SK-N-SH (cell line): Measurements from ENCODE around the gene ZFX. TPM values are rescaled to one million over a fixed set of nuclear protein-coding genes. Genes with fewer than 3 reads are reported as not detected.

Source experiments
- CTCF ChIA-PET: fragments of 300-600, 350-600 bp; formaldehyde crosslinking; extraction: SDS; loops from one replicate; lab custom pipeline; 2021; lab: Yijun Ruan, JAX
- POLR2A ChIA-PET: fragments of 350-600 bp; sonication (Branson Sonifier 250); formaldehyde crosslinking; extraction: SDS; loops from one replicate; lab custom pipeline; 2020; ENCODE audit warnings: antibody characterized with exemption, inconsistent platforms; lab: Yijun Ruan, JAX
- DNase-seq: peaks from one replicate; pipeline ENCODE4 v3.0.0; 2012
- H2AFZ ChIP-seq: fragments of 200-600 bp; sonication (generic); 2 replicates; pipeline ENCODE4 v1.8.1; 2016; ENCODE audit warnings: antibody characterized with exemption, mild to moderate bottlenecking, low read depth
- H3F3A ChIP-seq: fragments of 200-600 bp; sonication (generic); replicated peaks from 2 replicates; pipeline ENCODE3; 2016; ENCODE audit warnings: antibody characterized with exemption, mild to moderate bottlenecking; ENCODE audit not compliant: insufficient read depth
- H3K27ac ChIP-seq, 2 experiments: fragments of 200-500 bp in 1 of 2; fragments of 200-600 bp in 1 of 2; sonication (Bioruptor generic) in 1 of 2; sonication (generic), shearing (Covaris generic) in 1 of 2; 2 replicates each; pipeline versions ENCODE4 v1.5.1 to v1.6.1; 2014 to 2016; ENCODE audit warnings: low read depth in 2 of 2, inconsistent platforms in 1 of 2, low read length in 1 of 2, mild to moderate bottlenecking in 1 of 2, mixed read lengths in 1 of 2
- H3K27me3 ChIP-seq: fragments of 200-600 bp; sonication (generic), shearing (Covaris generic); 2 replicates; pipeline ENCODE4 v1.6.1; 2016; ENCODE audit warnings: mixed run types; ENCODE audit not compliant: insufficient read depth
- H3K36me3 ChIP-seq, 2 experiments: fragments of 200-500 bp in 1 of 2; fragments of 200-600 bp in 1 of 2; sonication (Bioruptor generic) in 1 of 2; sonication (generic) in 1 of 2; replicated peaks in 1 of 2; 2 replicates each; pipeline versions ENCODE3 to v1.5.1; 2014 to 2016; ENCODE audit warnings: low read length in 1 of 2, mild to moderate bottlenecking in 1 of 2; ENCODE audit not compliant: insufficient read depth in 2 of 2, control insufficient read depth in 1 of 2
- H3K4me1 ChIP-seq, 2 experiments: fragments of 200-500 bp in 1 of 2; fragments of 200-600 bp in 1 of 2; sonication (Bioruptor generic) in 1 of 2; sonication (generic), shearing (Covaris generic) in 1 of 2; 2 replicates each; pipeline versions ENCODE4 v1.5.1 to v1.6.1; 2014 to 2016; ENCODE audit warnings: low read depth in 1 of 2, low read length in 1 of 2, mixed run types in 1 of 2; ENCODE audit not compliant: insufficient read depth in 2 of 2, control insufficient read depth in 1 of 2
- H3K4me2 ChIP-seq: fragments of 200-600 bp; sonication (generic), shearing (Covaris generic); 2 replicates; pipeline ENCODE4 v1.6.1; 2017; ENCODE audit warnings: mixed run types
- H3K4me3 ChIP-seq, 2 experiments: fragments of 200-500 bp in 1 of 2; fragments of 200-600 bp in 1 of 2; sonication (Bioruptor generic) in 1 of 2; sonication (generic), shearing (Covaris generic) in 1 of 2; 2 replicates each; pipeline versions ENCODE4 v1.5.1 to v1.8.1; 2014 to 2016; ENCODE audit warnings: low read depth in 2 of 2, inconsistent platforms in 1 of 2, low read length in 1 of 2, mild to moderate bottlenecking in 1 of 2, mixed read lengths in 1 of 2, moderate library complexity in 1 of 2
- H3K79me2 ChIP-seq: fragments of 200-600 bp; sonication (generic); 2 replicates; pipeline ENCODE4 v1.8.1; 2017; ENCODE audit warnings: mild to moderate bottlenecking; ENCODE audit not compliant: insufficient read depth
- H3K9ac ChIP-seq: fragments of 200-600 bp; sonication (generic); 2 replicates; pipeline ENCODE4 v1.6.1; 2017; ENCODE audit warnings: mixed run types
- H3K9me2 ChIP-seq: fragments of 200-600 bp; sonication (generic); 2 replicates; pipeline ENCODE4 v1.6.1; 2017; ENCODE audit warnings: mixed run types
- H3K9me3 ChIP-seq: fragments of 200-600 bp; sonication (generic); 2 replicates; pipeline ENCODE4 v1.6.1; 2017; ENCODE audit warnings: mixed run types, mild to moderate bottlenecking, moderate library complexity
- H4K20me1 ChIP-seq: fragments of 200-600 bp; sonication (generic); 2 replicates; pipeline ENCODE4 v1.6.1; 2017; ENCODE audit warnings: mild to moderate bottlenecking, mixed run types; ENCODE audit not compliant: insufficient read depth
- CHD2 ChIP-seq: fragments of 150-350 bp; IDR thresholded peaks from 2 replicates; pipeline ENCODE4 v1.6.1; 2018; ENCODE audit warnings: low read length; ENCODE audit not compliant: partially characterized antibody
- ELF1 ChIP-seq: IDR thresholded peaks from 2 replicates; pipeline ENCODE4 v1.4.0; 2012
- EZH2phosphoT487 ChIP-seq: fragments of 200-600 bp; sonication (generic); IDR thresholded peaks from 2 replicates; pipeline ENCODE4 v1.6.1; 2017; ENCODE audit warnings: low read depth, mixed run types, mild to moderate bottlenecking, antibody characterized with exemption, moderate library complexity, borderline replicate concordance
- FOXJ3 ChIP-seq: sonication (generic); formaldehyde crosslinking; IDR thresholded peaks from 2 replicates; pipeline ENCODE4 v1.5.1; 2020; ENCODE audit warnings: mild to moderate bottlenecking, missing genetic modification reagents
- FOXM1 ChIP-seq: IDR thresholded peaks from 2 replicates; pipeline ENCODE4 v1.4.0; 2012; ENCODE audit warnings: low read depth, mild to moderate bottlenecking
- GABPA ChIP-seq: IDR thresholded peaks from 2 replicates; pipeline ENCODE4 v1.4.0; 2012; ENCODE audit warnings: low read depth, mild to moderate bottlenecking
- GATA2 ChIP-seq: sonication (generic); formaldehyde crosslinking; IDR thresholded peaks from 2 replicates; pipeline ENCODE4 v1.5.0; 2020; ENCODE audit warnings: mild to moderate bottlenecking, missing genetic modification reagents
- MEF2A ChIP-seq: IDR thresholded peaks from 2 replicates; pipeline ENCODE4 v1.4.0; 2012; ENCODE audit warnings: low read depth, borderline replicate concordance
- NFIC ChIP-seq: IDR thresholded peaks from 2 replicates; pipeline ENCODE4 v1.4.0; 2012; ENCODE audit warnings: borderline replicate concordance
- NRF1 ChIP-seq: IDR thresholded peaks from 2 replicates; pipeline ENCODE4 v1.6.1; 2012; ENCODE audit warnings: low read depth, mild to moderate bottlenecking, low read length
- POLR2AphosphoS5 ChIP-seq: IDR thresholded peaks from 2 replicates; pipeline ENCODE4 v1.6.1; 2012; ENCODE audit warnings: low read depth, low read length
- RCOR1 ChIP-seq: fragments of 150-350 bp; IDR thresholded peaks from 2 replicates; pipeline ENCODE4 v1.6.1; 2017; ENCODE audit warnings: antibody characterized with exemption, low read length
- REST ChIP-seq: IDR thresholded peaks from 2 replicates; pipeline ENCODE4 v1.6.1; 2012; ENCODE audit warnings: mild to moderate bottlenecking, low read depth, low read length, moderate library complexity
- RFX5 ChIP-seq: IDR thresholded peaks from 2 replicates; pipeline ENCODE4 v1.6.1; 2012; ENCODE audit warnings: mild to moderate bottlenecking, improper control_type of control experiment, low read length
- RXRA ChIP-seq: IDR thresholded peaks from 2 replicates; pipeline ENCODE4 v1.4.0; 2012; ENCODE audit warnings: low read depth, mild to moderate bottlenecking, borderline replicate concordance
- SMC3 ChIP-seq: IDR thresholded peaks from 2 replicates; pipeline ENCODE4 v1.6.1; 2012; ENCODE audit warnings: low read depth, low read length, improper control_type of control experiment
- TAF1 ChIP-seq: IDR thresholded peaks from 2 replicates; pipeline ENCODE4 v1.6.1; 2012; ENCODE audit warnings: low read depth, mild to moderate bottlenecking, low read length, moderate library complexity, borderline replicate concordance
- TEAD4 ChIP-seq: IDR thresholded peaks from 2 replicates; pipeline ENCODE4 v1.4.0; 2012; ENCODE audit warnings: mild to moderate bottlenecking, borderline replicate concordance; ENCODE audit not compliant: insufficient read depth
- USF1 ChIP-seq: IDR thresholded peaks from 2 replicates; pipeline ENCODE4 v1.4.0; 2012; ENCODE audit warnings: low read depth, borderline replicate concordance
- YY1 ChIP-seq: IDR thresholded peaks from 2 replicates; pipeline ENCODE4 v1.4.0; 2012; ENCODE audit warnings: low read depth, mild to moderate bottlenecking
- WGBS: methylation state at CpG from one replicate; pipeline ENCODE4 v1.1.6; 2017; ENCODE audit warnings: low lambda C conversion rate; 5-methylcytosine and 5-hydroxymethylcytosine counted together
- polyA plus RNA-seq, 3 experiments: library from polyadenylated mRNA; depleted of rRNA; stranded (reverse); fragments of >200 nt; gene quantifications; 2 replicates each; pipeline ENCODE4 v1.2.3, GENCODE V29; 2012
- TF ChIP-seq, protein P1 (sequence below): fragments of 150-350 bp; IDR thresholded peaks from 2 replicates; pipeline ENCODE4 v1.6.1; 2017; ENCODE audit warnings: antibody characterized with exemption, low read length, low read depth, borderline replicate concordance

The ZFX gene
- polyA plus RNA-seq, 1 of the 3 experiments (the other 2 are of a cell fraction), result 9.0 TPM

DNA sequence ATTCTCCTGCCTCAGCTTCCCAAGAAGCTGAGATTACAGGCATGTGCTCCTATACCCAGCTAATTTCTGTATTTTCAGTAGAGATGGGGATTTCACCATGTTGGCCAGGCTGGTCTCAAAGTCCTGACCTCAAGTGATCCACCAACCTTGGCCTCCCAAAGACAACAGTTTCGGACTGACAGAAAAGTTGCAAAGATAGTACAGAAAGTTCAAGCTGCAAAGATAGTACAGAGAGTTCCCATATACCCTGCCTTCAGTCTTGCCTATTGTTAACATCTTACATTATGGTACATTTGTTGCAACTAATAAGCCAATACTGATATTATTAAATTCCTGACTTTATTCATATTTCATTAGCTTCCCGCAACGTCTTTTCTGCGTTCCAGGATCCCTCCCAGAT is 98.5 kb downstream of the ZFX start:
- ChIA-PET CTCF (no interaction called here), POLR2A (no interaction called here)
- no peak overlapping the region for H3K27ac ChIP-seq
- no peaks in the 10 kb centered on the region for H3K9me2 ChIP-seq
- H3K9me3 ChIP-seq, result no peaks in the 10 kb centered on the region
- peaks cover 11% of the 10 kb centered on the region for H3F3A ChIP-seq
- no peak overlapping the region for H3K4me2 ChIP-seq
- no peak overlapping the region for H3K9ac ChIP-seq
- peaks cover 0 to 13% of the 10 kb centered on the region in 2 experiments; a peak in 1 of 4 replicates for H3K4me1 ChIP-seq
- H4K20me1 ChIP-seq, result no peaks in the 10 kb centered on the region
- TF ChIP-seq MEF2A (no peak), YY1 (no peak), EZH2phosphoT487 (no peak)
- H3K27me3 ChIP-seq, result no peaks in the 10 kb centered on the region; the same call in 1 of the 2 replicates
- no peaks in the 10 kb centered on the region for H3K79me2 ChIP-seq
- DNase-seq, result no peak
- no peak overlapping the region for H2AFZ ChIP-seq
- WGBS, result 38% methylated on average over 4 of the region's 4 CpGs
- H3K4me3 ChIP-seq, result no peak overlapping the region
- H3K36me3 ChIP-seq, result no peaks in the 10 kb centered on the region

- 59% methylated on average over 3 of the region's 3 CpGs for WGBS
These were observed 103.5 kb downstream of the ZFX start for GRCh38 chrX:24253030-24253429.

More at GRCh38 chrX:24253030-24253429, 103.5 kb downstream of the ZFX start:
- TF ChIP-seq FOXM1 (no peak), NRF1 (no peak), ELF1 (no peak), SMC3 (no peak), REST (no peak), POLR2AphosphoS5 (no peak), TAF1 (no peak), RCOR1 (no peak), GATA2 (no peak), GABPA (no peak), MEF2A (no peak), TEAD4 (no peak), RXRA (no peak), CHD2 (no peak), USF1 (no peak), NFIC (no peak), RFX5 (no peak), FOXJ3 (CRISPR knock-in tag) (no peak)
- TF ChIP-seq, protein P1, sequence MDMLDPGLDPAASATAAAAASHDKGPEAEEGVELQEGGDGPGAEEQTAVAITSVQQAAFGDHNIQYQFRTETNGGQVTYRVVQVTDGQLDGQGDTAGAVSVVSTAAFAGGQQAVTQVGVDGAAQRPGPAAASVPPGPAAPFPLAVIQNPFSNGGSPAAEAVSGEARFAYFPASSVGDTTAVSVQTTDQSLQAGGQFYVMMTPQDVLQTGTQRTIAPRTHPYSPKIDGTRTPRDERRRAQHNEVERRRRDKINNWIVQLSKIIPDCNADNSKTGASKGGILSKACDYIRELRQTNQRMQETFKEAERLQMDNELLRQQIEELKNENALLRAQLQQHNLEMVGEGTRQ, result no peak
- Histone ChIP-seq H2AFZ (no peak overlapping the region), H3K4me1 (no peaks in the 10 kb centered on the region), H3K79me2 (no peaks in the 10 kb centered on the region), H3K9me2 (no peaks in the 10 kb centered on the region), H3K27me3 (peaks cover 10% of the 10 kb centered on the region), H3K27ac (no peak overlapping the region), H3K4me3 (no peak overlapping the region), H3K9me3 (no peaks in the 10 kb centered on the region), H3K36me3 (no peaks in the 10 kb centered on the region), H3K4me2 (no peak overlapping the region), H4K20me1 (no peaks in the 10 kb centered on the region), H3F3A (no peaks in the 10 kb centered on the region), H3K9ac (no peak overlapping the region)
- ChIA-PET POLR2A (no interaction called here), CTCF (no interaction called here)
- no peak for DNase-seq
